Trophoblast cell (in vitro differentiated cells and primary cell): Measurements from ENCODE around the gene DNMT3L.
"Not testable (repeated sequence)": the region's sequence is repeated elsewhere in the genome, so short reads cannot be mapped to it uniquely, and the experiment has no call there.

Experiments
- DNase-seq, 2 donors: peaks; one replicate each; pipeline ENCODE4 v3.0.0-alpha.2; 2016
- H2AFZ ChIP-seq: 2 replicates; pipeline ENCODE4 v1.6.1; 2013; ENCODE audit warnings: low read length, moderate library complexity, mild to moderate bottlenecking; ENCODE audit not compliant: insufficient read depth, poor library complexity
- H2AK5ac ChIP-seq: 2 replicates; pipeline ENCODE4 v1.6.1; 2013; ENCODE audit warnings: mild to moderate bottlenecking, low read length
- H2BK120ac ChIP-seq: 2 replicates; pipeline ENCODE4 v1.6.1; 2013; ENCODE audit warnings: low read length, mild to moderate bottlenecking, moderate library complexity; ENCODE audit not compliant: insufficient read depth, poor library complexity
- H2BK12ac ChIP-seq: 2 replicates; pipeline ENCODE4 v1.6.1; 2013; ENCODE audit warnings: mild to moderate bottlenecking, low read length, moderate library complexity
- H2BK5ac ChIP-seq: 2 replicates; pipeline ENCODE4 v1.6.1; 2013; ENCODE audit warnings: low read length, low read depth, moderate library complexity, mild to moderate bottlenecking; ENCODE audit not compliant: poor library complexity
- H3K14ac ChIP-seq: 2 replicates; pipeline ENCODE4 v1.6.1; 2013; ENCODE audit warnings: mild to moderate bottlenecking, low read length
- H3K18ac ChIP-seq: 2 replicates; pipeline ENCODE4 v1.6.1; 2013; ENCODE audit warnings: mild to moderate bottlenecking, low read length
- H3K23ac ChIP-seq: 2 replicates; pipeline ENCODE4 v1.6.1; 2013; ENCODE audit warnings: low read length
- H3K27ac ChIP-seq: 2 replicates; pipeline ENCODE4 v1.5.1; 2013; ENCODE audit warnings: low read depth, mild to moderate bottlenecking, inconsistent platforms, low read length, moderate library complexity
- H3K27me3 ChIP-seq: 2 replicates; pipeline ENCODE4 v1.6.1; 2013; ENCODE audit warnings: inconsistent platforms, mild to moderate bottlenecking, low read length, moderate library complexity; ENCODE audit not compliant: insufficient read depth
- H3K36me3 ChIP-seq, 2 experiments: 1 replicate in 1 of 2; 2 replicates in 1 of 2; pipeline ENCODE4 v1.6.1; 2013; ENCODE audit warnings: low read length in 2 of 2, mild to moderate bottlenecking in 2 of 2, moderate library complexity in 1 of 2; ENCODE audit not compliant: insufficient read depth in 2 of 2, control insufficient read depth in 1 of 2
- H3K4ac ChIP-seq: 2 replicates; pipeline ENCODE4 v1.6.1; 2013; ENCODE audit warnings: low read depth, mild to moderate bottlenecking, low read length, moderate library complexity
- H3K4me1 ChIP-seq, 2 experiments: 1 replicate in 1 of 2; 2 replicates in 1 of 2; pipeline ENCODE4 v1.6.1; 2013; ENCODE audit warnings: low read length in 2 of 2, mild to moderate bottlenecking in 2 of 2, moderate library complexity in 1 of 2; ENCODE audit not compliant: insufficient read depth in 2 of 2, control insufficient read depth in 1 of 2
- H3K4me2 ChIP-seq: 2 replicates; pipeline ENCODE4 v1.6.1; 2013; ENCODE audit warnings: inconsistent platforms, mild to moderate bottlenecking, low read length, moderate library complexity
- H3K4me3 ChIP-seq: 2 replicates; pipeline ENCODE4 v1.5.1; 2013; ENCODE audit warnings: mild to moderate bottlenecking, low read depth, low read length, inconsistent platforms
- H3K79me1 ChIP-seq: one replicate; pipeline ENCODE4 v1.6.1; 2013; ENCODE audit warnings: low read length
- H3K79me2 ChIP-seq: 2 replicates; pipeline ENCODE4 v1.6.1; 2013; ENCODE audit warnings: low read length, mild to moderate bottlenecking; ENCODE audit not compliant: control insufficient read depth, insufficient read depth, poor library complexity
- H3K9ac ChIP-seq: 2 replicates; pipeline ENCODE4 v1.6.1; 2013; ENCODE audit warnings: mild to moderate bottlenecking, low read length
- H3K9me3 ChIP-seq: 2 replicates; pipeline ENCODE4 v1.6.1; 2013; ENCODE audit warnings: low read depth, mild to moderate bottlenecking, control low read depth, inconsistent platforms, low read length; ENCODE audit not compliant: insufficient read depth
- H4K12ac ChIP-seq: 2 replicates; pipeline ENCODE4 v1.6.1; 2013; ENCODE audit warnings: low read depth, mild to moderate bottlenecking, low read length, moderate library complexity
- H4K8ac ChIP-seq: 2 replicates; pipeline ENCODE4 v1.6.1; 2013; ENCODE audit warnings: low read depth, mild to moderate bottlenecking, low read length, moderate library complexity
- H4K91ac ChIP-seq: one replicate; pipeline ENCODE4 v1.6.1; 2013; ENCODE audit warnings: low read depth, mild to moderate bottlenecking, low read length, moderate library complexity
- WGBS: extraction: QIAGEN DNeasy Blood & Tissue Kit; methylation state at CpG from one replicate; pipeline ENCODE4 v1.1.7; 2013; ENCODE audit warnings: missing lambda C conversion rate; ENCODE audit not compliant: insufficient read length, insufficient coverage; ENCODE audit errors: extremely low coverage; 5-methylcytosine and 5-hydroxymethylcytosine counted together

Gene DNMT3L

DNA sequence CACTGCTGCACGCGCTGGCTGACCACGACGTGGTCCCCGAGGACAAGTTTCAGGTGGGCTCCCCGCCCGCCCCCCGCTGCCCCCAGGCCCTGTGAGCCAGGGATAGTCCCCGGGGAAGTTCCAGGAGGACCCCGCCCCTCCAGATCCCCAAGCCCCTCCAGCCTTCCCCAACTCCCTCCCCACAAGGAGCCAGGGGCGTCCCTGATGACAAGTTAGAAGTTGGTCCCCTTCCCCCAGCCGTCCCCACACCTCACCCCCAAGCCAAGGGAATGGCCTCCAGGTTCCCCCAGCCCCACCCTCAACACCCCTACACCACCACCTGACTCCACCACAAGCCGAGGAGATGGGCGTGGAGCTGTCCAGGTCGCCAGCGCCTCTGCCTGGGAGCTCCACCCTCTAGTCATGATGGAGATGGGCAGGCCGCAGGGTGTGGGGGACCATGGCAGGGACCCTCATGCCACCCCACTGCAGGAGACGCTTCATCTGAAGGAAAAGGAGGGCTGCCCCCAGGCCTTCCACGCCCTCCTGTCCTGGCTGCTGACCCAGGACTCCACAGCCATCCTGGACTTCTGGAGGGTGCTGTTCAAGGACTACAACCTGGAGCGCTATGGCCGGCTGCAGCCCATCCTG lies 24.5 kb upstream of the DNMT3L start:
- Histone ChIP-seq H3K27ac (no peak overlapping the region), H3K36me3 (no peaks in the 10 kb centered on the region), H3K9ac (no peak overlapping the region), H3K27me3 (no peaks in the 10 kb centered on the region), H2AK5ac (no peak overlapping the region), H3K4me1 (peaks cover 0 to 4% of the 10 kb centered on the region in 2 experiments), H3K23ac (no peak overlapping the region), H3K4me3 (no peak overlapping the region), H4K91ac (no peak overlapping the region), H4K8ac (no peak overlapping the region), H3K18ac (no peak overlapping the region), H3K14ac (no peak overlapping the region), H2BK12ac (no peak overlapping the region), H3K4ac (no peak overlapping the region), H3K79me1 (no peaks in the 10 kb centered on the region), H3K4me2 (no peak overlapping the region), H2AFZ (no peak overlapping the region), H3K9me3 (no peaks in the 10 kb centered on the region), H2BK120ac (no peak overlapping the region), H4K12ac (no peak overlapping the region), H3K79me2 (no peaks in the 10 kb centered on the region), H2BK5ac (no peak overlapping the region)
- no CpG with 5 or more reads among the region's 21 CpGs for WGBS
- DNase-seq: no peak

- Histone ChIP-seq H2AK5ac (no peak within 1 kb of the TSS), H2BK5ac (no peak within 1 kb of the TSS), H3K4me2 (peak within 1 kb of the TSS; percentile 31), H2BK12ac (no peak within 1 kb of the TSS), H3K79me1 (no peaks in the 10 kb centered on the region), H3K23ac (no peak within 1 kb of the TSS), H3K14ac (no peak within 1 kb of the TSS), H3K9me3 (no peaks in the 10 kb centered on the region), H3K36me3 (no peaks in the 10 kb centered on the region), H3K18ac (no peak within 1 kb of the TSS), H3K79me2 (no peaks in the 10 kb centered on the region), H4K12ac (no peak within 1 kb of the TSS), H3K4ac (no peak within 1 kb of the TSS), H3K27me3 (no peaks in the 10 kb centered on the region), H2AFZ (no peak within 1 kb of the TSS), H4K8ac (no peak within 1 kb of the TSS), H4K91ac (no peak within 1 kb of the TSS), H3K9ac (no peak within 1 kb of the TSS), H3K27ac (no peak within 1 kb of the TSS), H2BK120ac (no peak within 1 kb of the TSS), H3K4me1 (peaks cover 0 to 4% of the 10 kb centered on the region in 2 experiments), H3K4me3 (no peak within 1 kb of the TSS)
- no CpG with 5 or more reads among the region's 56 CpGs for WGBS
- DNase-seq: peak; percentile 19 to 55
Measured at GRCh38 chr21:44285138-44285992, 23.7 kb upstream of the DNMT3L start, which contains the start of gene AIRE. TSS of gene AIRE (plus strand) at chr21:44285876. CDS start at chr21:44286007, 131 bp downstream.

- Histone ChIP-seq H3K79me2 (no peaks in the 10 kb centered on the region), H3K14ac (no peak overlapping the region), H3K36me3 (no peaks in the 10 kb centered on the region), H3K9me3 (no peaks in the 10 kb centered on the region), H2AK5ac (no peak overlapping the region), H3K4me2 (no peak overlapping the region), H3K9ac (no peak overlapping the region), H3K23ac (no peak overlapping the region), H3K4me3 (no peak overlapping the region), H3K27me3 (no peaks in the 10 kb centered on the region), H3K4me1 (peaks cover 0 to 4% of the 10 kb centered on the region in 2 experiments), H2BK5ac (no peak overlapping the region), H2BK12ac (no peak overlapping the region), H4K12ac (no peak overlapping the region), H4K91ac (no peak overlapping the region), H2AFZ (no peak overlapping the region), H3K18ac (no peak overlapping the region), H2BK120ac (no peak overlapping the region), H4K8ac (no peak overlapping the region), H3K4ac (no peak overlapping the region), H3K27ac (no peak overlapping the region), H3K79me1 (no peaks in the 10 kb centered on the region)
- no peak for DNase-seq
- no CpG with 5 or more reads among the region's 11 CpGs for WGBS
Measured at GRCh38 chr21:44283948-44284347, 22.3 kb upstream of the DNMT3L start.

- not testable (repeated sequence) for H3K9me3 ChIP-seq, H3K4me1 ChIP-seq, H2AK5ac ChIP-seq, H3K27me3 ChIP-seq, H3K36me3 ChIP-seq, H2AFZ ChIP-seq, H3K79me2 ChIP-seq, H3K14ac ChIP-seq, H2BK12ac ChIP-seq, H3K4ac ChIP-seq, H3K79me1 ChIP-seq, H4K91ac ChIP-seq, H3K9ac ChIP-seq, H2BK5ac ChIP-seq, H2BK120ac ChIP-seq, H3K18ac ChIP-seq, H4K12ac ChIP-seq, H4K8ac ChIP-seq, H3K4me2 ChIP-seq, H3K23ac ChIP-seq, H3K4me3 ChIP-seq, H3K27ac ChIP-seq, DNase-seq
- WGBS: no CpG with 5 or more reads among the region's 11 CpGs
Measured at GRCh38 chr21:44283211-44283785, 21.6 kb upstream of the DNMT3L start.
